Ishikawa (cell line): ENCODE measurements around the gene PDHB.

Experiments
- CREB1 ChIP-seq: IDR thresholded peaks from 2 replicates; pipeline ENCODE4 v1.6.1; 2012; ENCODE audit warnings: low read depth
- EP300 ChIP-seq: IDR thresholded peaks from 2 replicates; pipeline ENCODE4 v1.6.1; 2012; ENCODE audit warnings: borderline replicate concordance
- FOXM1 ChIP-seq: IDR thresholded peaks from 2 replicates; pipeline ENCODE4 v1.6.1; 2012; ENCODE audit warnings: low read depth, borderline replicate concordance
- MAX ChIP-seq: IDR thresholded peaks from 2 replicates; pipeline ENCODE4 v1.6.1; 2012
- NFIC ChIP-seq: IDR thresholded peaks from 2 replicates; pipeline ENCODE4 v1.6.1; 2012
- REST ChIP-seq: IDR thresholded peaks from 2 replicates; pipeline ENCODE4 v1.6.1; 2012; ENCODE audit warnings: low read depth, mild to moderate bottlenecking
- TAF1 ChIP-seq: IDR thresholded peaks from 2 replicates; pipeline ENCODE4 v1.6.1; 2012; ENCODE audit warnings: low read depth, mild to moderate bottlenecking
- TEAD4 ChIP-seq: IDR thresholded peaks from 2 replicates; pipeline ENCODE4 v1.6.1; 2012
- USF1 ChIP-seq: IDR thresholded peaks from 2 replicates; pipeline ENCODE4 v1.6.1; 2012
- ZBTB7A ChIP-seq: IDR thresholded peaks from 2 replicates; pipeline ENCODE4 v1.6.1; 2012; ENCODE audit warnings: low read depth

- TF ChIP-seq USF1: no peak
- no peak for TF ChIP-seq TEAD4
- TF ChIP-seq FOXM1: no peak
- TF ChIP-seq CREB1: no peak
- TF ChIP-seq TAF1: no peak
- TF ChIP-seq MAX: no peak
- TF ChIP-seq EP300: no peak
- TF ChIP-seq REST: no peak
- TF ChIP-seq NFIC: no peak
- no peak for TF ChIP-seq ZBTB7A
Observed at GRCh38 chr3:58398669-58399333, 34.8 kb downstream of the PDHB start.
